CD4-positive, alpha-beta T cell treated with Interleukin-15 for 1 hour (primary cell): ENCODE measurements around the gene MYOZ3.

ENCODE experiments used
- DNase-seq: peaks from one replicate; pipeline ENCODE4 v3.0.0-alpha.2; 2020

MYOZ3 gene

DNA sequence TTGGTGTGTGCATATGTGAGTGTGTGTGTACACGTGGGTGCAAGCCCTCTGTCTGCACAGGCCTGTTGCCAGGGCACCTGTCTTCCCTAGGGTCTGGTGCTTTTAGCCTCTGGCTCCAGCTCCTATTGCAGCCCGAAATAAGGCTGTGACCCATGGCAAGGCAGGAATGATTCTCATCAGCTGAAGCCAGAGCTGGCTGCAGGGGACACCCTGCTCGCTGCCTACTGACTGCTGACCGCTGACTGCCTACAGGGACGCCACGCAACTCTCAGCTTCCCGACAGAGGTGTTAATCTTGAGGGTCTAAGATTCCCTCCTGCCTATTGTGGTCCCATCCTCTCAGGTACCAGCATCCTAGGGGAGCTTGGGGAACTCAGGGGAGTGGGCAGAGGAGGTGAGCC is at the start of gene MYOZ3:
MYOZ3 (plus strand) TSS at position 166 of the 400 bp plus-strand sequence. CDS start 1,691 bp downstream, outside the sequence.
- no peak for DNase-seq

DNA sequence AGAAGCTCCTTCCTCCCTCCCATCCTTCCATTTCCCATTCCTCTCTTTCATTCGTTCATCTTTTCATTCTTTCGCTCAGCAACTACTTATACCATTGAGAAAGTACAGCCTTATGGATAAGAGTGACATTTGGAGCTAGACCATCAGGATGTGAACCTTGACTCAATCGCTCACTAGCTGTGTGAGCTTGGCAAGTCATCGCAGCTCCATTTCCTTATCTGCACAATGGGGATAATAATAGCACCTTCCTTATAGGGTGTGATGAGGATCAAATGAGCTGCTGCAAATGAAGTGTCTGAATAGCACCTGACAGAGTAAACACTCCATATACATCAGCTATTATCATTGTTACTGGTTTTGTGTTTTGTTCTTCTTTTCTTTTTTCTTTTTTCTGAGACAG is 48.6 kb upstream of the MYOZ3 start:
- no peak for DNase-seq

DNA sequence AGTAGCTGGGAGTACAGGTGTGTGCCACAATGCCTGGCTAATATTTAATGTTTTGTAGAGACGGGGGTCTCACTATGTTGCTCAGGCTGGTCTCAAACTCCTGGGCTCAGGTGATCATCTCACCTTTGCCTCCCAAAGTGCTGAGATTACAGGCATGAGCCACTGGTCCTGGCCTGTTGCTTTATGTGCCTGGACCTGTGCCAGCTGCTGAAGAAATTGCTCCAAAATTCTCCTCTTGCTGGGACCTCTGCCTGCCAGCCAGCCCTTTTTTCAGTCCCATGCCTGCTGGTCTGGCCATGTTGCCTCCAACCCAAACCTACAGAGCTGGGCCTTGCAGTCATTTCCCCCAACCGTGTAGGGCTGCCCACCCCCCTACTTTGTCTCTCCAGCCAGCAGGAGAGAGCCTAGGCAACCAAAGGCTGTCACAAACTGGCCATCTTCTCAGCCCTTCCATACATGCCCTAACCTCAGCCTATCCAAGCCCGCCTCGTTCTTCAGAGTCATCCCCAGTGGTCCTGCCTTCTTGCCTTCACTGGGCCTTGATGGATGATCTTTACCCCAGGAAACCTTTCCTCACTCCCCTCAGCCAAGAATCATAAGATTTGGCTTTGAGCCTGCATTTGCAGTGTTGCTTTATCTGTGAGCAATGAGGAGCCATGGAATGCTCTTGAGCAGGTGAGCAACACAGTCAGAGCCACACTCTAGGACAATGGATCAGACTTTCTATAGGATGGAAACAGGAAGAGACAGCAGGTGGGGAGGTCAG is 48.0 kb upstream of the MYOZ3 start:
- DNase-seq, result no peak

DNA sequence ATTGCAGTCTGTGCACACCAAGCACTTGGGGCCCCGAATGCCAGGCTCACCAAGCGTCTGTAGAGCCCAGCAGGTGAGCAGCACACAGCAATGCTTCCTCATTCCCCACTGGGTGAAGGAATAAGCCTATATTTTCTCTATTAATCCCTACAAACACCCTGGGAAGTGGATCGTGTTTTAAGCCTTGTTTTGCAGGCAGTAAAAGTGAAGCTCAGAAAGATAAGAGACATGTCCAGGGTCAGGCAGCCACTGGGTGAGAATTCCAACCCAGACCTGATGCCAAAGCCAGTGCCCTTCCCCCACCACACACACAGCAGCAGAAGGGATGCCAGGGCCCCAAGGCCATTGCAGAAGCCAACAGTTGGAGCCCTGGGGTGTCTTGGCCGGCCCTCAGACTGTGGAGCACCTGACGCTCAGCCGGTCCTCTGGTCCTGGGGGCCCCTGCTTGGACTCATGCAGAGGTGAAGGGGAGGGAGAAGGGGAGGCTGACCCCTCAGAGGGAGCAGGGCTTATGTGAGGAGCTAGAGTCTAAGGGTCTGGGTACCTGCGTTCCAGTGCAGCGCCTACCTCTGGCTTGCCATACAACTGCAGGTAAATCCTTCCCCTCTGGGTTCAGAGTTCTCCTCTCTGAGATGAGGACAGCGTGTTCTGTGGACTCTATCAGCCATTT is 46.9 kb upstream of the MYOZ3 start:
- no peak for DNase-seq

- DNase-seq, result no peak
These were observed 46.4 kb upstream of the MYOZ3 start for GRCh38 chr5:150614661-150615060.

DNA sequence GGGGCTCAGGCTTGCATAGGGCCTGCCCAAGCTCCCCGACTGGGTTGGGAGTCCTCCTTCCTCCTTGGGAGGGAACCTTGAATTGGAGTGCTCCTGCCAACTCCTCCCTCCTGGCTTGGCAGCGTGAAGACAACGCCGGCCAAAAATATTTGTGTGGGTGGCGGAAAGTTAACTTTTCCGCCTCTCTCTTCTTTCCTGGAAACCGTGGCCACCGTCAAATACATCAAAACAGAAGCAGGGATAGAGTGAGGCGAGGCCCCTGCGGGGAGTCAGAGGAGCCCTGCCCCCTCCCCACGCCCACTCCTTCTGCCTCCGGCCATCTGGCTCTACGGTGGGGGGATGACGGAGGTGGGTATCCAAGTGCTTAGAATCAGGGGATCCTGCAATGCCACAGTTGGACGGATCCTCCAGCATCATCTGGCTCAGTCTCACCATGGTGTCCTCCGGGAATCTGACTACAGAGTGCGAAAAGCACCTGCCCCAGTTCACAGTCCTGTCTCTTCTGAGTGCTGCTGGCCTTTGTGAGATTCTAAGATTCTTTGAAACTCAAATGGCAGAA is 45.8 kb upstream of the MYOZ3 start:
- no peak for DNase-seq

GRCh38 chr5:150616024-150616470 is 45.0 kb upstream of the MYOZ3 start:
- no peak for DNase-seq

DNA sequence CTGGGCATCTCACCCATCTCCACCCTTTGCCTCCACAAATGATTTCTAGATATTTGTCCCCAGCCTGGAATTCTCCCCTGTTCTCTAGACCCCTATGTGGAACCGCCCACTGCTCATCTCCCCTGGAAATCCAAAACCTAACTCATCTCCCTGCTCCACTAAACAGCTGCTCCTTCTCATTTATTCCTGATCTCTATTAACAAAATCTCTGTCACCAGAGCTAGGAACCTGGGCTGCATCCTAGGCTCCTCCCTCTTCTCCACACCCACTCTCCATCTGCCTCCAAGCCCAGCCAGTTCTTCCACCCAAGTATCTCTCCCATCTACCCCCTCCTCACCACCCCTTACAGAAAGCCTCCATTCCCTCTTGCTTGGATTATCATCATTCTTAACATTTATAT is 44.5 kb upstream of the MYOZ3 start:
- DNase-seq, result no peak

DNA sequence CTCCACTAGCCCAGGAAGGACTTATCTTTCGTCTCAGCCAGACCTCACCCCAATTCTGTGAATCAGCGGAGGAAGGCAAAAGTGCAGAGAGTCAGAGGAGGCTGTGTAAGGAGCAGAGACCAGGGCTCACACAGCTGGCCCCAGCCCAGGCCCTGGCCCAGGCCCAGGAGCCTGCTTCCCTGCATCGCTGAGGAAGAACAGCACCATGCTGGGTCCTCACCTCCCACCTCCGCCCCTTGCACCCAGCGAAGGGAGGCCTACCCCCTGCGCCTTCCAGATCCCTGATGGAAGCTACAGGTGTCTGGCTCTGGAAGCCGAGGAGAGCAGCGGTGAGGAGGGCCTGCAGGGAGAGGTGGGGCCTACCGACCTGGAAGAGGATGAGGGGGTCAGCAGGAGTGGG is 42.9 kb upstream of the MYOZ3 start:
- DNase-seq, result no peak

DNA sequence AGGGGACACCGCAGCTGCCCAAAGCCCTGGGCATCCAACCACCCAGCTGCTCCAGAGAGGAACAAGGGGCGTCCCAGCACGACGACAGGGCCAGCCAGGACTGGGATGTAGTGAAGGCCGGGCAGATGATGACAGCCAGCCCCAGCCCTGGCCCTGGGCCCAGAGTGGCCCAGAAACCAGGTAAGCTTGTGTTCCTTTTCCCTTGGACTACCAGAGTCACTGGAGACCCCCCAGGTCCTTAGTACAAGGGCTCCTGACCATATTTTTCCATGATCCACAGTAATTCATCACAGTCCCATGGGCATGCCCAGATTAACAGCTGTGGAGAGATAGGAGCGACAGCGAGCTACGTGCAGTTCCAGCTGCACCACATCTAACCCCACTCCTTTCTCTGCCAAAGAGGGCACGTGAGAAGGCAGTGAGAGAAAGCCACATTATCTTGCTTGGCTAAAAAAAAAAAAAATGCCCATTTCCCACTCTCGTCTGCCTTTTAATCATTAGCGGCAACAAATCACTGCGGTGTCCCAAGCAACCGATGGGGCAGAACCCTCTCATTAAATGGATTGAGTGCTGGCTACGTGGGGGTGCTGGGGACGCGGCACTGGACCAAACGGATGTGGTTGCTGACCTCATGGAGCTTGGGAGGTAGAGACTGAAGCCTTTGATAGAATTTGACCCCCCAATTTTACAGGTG is 42.3 kb upstream of the MYOZ3 start:
- no peak for DNase-seq

DNA sequence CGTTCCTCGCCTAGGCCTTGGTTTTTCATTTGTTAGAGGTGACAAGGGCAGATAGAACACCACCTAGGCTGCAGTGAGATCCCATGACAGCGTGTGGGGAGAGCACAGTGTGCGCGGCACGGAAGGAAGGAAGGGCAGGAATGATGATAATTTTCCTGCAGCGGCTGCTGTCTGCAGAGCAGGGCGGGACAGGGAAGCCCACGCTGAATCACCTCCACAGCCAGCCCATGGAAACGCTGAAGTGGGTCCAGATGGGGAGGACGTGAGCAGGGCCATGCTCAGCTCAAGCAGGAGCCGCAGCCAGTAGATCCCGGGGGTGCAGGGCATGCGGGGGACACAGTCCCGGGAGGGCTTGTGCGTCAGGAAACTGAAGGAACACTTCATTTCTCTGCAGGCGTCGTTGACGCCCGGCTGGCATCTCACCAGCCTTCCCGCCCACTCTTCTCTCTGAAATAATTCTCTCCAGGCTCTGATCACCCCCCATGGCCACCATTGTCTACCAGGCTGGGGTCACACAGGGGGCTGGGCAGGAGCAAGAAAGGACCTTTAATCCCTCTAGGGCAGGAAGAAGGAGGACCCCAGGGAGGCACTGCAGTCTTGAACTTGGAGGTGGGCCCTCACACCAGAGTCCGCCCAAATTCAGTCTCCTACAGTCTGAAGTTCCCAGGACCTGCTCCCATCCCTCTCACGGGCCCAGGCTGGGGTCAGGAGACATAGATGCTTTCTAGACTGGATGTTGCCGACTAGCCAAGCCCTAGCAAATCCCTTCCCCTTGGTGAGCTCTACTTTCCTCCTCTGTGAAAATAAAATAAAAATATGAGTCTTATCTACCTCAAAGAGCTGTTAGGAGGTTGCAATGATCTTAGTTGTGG is 41.5 kb upstream of the MYOZ3 start:
- no peak for DNase-seq

DNA sequence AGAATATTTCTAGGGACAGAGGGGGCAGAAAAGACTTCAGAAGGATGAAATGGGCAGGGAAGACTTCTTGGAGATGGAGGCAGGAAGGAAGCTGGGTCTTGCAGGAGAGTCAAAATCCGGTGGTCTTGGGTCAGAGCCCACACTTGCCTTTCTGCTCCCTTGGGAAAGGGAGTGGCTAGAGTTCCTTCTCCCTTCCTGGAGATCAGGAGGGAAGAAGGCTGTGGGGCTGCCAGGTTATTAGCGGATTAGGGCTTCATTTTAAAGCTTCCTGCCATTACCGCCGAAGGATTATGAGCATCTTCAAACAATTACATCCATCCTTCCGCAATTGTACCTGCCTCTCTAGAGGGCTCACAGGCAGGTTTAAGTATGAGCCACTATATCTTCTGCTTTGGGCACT is 39.8 kb upstream of the MYOZ3 start:
- DNase-seq, result no peak

DNA sequence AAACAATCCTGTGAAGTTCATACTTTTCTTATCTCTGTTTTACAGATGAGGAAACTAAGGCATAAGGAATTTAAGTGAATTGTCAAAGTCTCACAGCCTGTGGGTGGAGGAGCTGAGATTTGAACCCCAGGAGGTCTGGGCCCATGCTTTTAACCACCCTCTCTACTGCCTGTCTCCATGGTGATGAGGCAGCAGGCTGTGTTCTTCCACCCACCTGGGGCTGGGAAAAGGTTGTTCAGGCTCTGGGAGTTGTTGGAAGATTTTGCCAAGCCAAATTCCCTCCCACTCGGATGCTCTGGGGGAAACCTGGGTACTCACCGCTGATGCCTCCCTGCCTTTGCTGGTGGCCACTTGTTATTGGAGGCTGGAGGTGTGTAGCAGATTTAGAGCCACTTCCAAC is 38.9 kb upstream of the MYOZ3 start:
- DNase-seq, result no peak

- no peak for DNase-seq
These were observed 37.7 kb upstream of the MYOZ3 start for GRCh38 chr5:150623152-150623877.

GRCh38 chr5:150623878-150624216 is 37.2 kb upstream of the MYOZ3 start:
- no peak for DNase-seq

DNA sequence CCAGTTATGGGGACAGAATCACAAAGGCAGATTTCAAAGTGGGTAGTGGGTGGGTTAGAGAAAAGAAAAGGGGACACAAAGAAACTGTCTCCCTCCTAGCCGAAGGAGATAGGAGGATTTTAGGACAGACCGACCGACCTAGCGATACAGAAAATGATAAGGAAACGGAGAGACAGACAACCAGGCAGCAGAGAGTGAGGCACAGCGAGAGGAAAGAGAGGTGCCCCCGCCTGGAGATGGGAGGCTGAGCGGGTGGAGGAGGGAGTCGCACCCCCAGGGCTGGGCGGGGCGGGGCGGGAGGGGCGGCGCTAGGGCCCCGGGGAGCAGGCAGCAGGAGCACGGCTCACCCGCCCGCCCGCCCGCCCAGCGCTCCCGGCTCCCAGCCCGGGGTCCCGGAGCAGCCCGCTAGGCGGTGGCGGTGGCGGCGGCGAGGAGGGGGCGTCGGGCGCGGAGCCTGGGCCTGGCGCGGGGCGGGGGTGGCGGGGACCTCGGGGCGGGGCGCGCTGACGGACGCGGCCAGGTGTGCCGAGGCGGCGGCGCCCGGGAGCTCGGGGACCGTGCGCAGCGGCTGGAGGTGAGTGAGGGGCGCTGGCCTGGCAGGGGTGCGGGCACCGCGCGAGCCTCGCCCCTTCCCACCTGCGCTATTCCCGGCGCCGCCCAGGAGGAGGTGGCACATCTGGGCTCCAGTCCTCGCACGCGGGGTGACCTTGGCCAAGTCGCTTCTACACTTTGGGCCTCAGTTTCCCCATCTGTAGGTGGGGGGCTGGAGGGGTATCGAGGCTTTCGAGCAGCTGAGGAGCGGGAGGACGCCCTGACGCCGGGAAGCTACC is 36.5 kb upstream of the MYOZ3 start:
- peak; percentile 25 for DNase-seq

- DNase-seq, result no peak
These were observed 35.9 kb upstream of the MYOZ3 start for GRCh38 chr5:150625164-150625535.

DNA sequence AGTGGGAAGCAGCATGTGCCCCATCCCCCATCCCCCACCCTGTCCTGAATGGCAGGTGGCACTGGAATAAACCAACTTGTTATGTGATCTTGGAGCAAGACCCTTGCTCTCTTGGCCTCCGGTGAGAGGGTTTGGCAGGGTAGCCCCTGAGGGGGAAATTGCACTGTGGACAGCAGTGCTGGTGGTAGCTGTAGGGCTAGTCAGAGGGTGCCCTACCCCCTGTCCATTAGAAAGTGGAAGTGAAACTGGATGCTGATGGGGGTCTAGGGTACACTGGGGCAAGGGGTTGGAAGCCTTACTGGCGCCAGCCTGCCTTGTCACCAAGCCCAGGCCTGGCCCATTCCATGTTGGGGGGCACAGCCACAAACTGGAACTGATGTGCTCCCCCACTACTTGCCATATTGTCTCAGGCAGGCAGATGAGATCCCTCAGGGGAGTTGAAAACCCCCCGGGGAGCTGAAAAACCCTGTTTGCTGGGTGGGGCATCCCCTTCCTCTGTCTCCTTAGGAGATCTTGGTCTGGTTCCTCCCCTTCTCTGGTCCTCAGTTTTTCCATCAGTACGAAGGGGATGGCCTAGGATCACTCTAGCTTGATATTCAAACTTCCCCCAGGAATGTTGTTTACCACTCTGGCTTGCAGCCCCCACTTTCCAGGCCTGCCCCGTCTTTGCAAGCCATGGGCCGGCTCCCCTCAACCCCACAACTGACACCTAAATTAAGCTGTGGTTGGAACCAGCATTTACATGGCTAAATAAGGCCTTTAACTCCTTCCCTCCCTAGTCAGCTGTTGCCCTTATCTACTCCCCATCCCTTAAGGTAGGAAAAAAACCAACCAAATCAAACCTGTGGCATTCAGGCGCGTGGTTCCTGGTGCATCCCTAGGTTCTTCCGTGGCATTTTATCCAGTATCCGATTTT is 35.0 kb upstream of the MYOZ3 start:
- DNase-seq, result peak; percentile 53

DNA sequence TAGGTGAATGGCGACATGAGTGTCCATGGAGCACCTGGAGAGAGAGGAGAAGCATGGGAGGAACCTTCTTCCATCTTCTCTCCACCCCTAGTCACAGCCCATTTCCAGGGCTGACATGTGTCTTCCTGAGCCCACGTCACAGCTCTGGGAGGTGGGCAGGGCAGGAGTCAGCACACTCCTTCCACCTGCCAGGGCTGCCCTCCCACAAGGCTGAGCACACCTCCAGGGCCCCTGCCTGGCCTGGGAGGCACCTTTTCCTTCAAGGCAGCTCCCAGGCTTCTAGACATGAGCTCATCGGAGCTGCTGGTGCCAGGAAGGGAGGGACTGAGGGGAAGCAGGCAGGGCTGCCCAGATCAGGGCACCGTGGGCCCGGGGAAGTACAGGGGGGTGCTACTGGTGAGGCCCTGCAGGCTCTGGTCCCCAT is 34.2 kb upstream of the MYOZ3 start:
- DNase-seq, result no peak
